Measurements from ENCODE around the gene TBX10.

GRCh38 chr11:67628710-67629385 lies 10.7 kb downstream of the TBX10 start:
- TF ChIP-seq POLR2AphosphoS5 (IDR thresholded peaks at IDR 0.05; ENCODE audit: low read depth, low read length) = no peak
- no peak for TF ChIP-seq POLR2A (IDR thresholded peaks at IDR 0.05; ENCODE audit: low read depth, low read length)

Data from GM12891 (cell line).